IPS-20b (cell line): Measurements from ENCODE around the gene IFNAR1.

Source experiments
- H3K27ac ChIP-seq: one replicate; pipeline ENCODE4 v1.5.1; 2013; ENCODE audit warnings: low read length
- H3K27me3 ChIP-seq: 2 replicates; pipeline ENCODE4 v1.6.1; 2013; ENCODE audit warnings: mild to moderate bottlenecking, low read length, inconsistent platforms; ENCODE audit not compliant: insufficient read depth
- H3K36me3 ChIP-seq: 2 replicates; pipeline ENCODE4 v1.6.1; 2013; ENCODE audit warnings: low read depth, mild to moderate bottlenecking, inconsistent platforms, low read length, moderate library complexity; ENCODE audit not compliant: insufficient read depth
- H3K4me1 ChIP-seq: 2 replicates; pipeline ENCODE4 v1.6.1; 2013; ENCODE audit warnings: mild to moderate bottlenecking, control low read depth, inconsistent platforms, low read length, moderate library complexity; ENCODE audit not compliant: insufficient read depth
- H3K4me3 ChIP-seq: 2 replicates; pipeline ENCODE4 v1.5.1; 2013; ENCODE audit warnings: mild to moderate bottlenecking, low read length, inconsistent platforms
- H3K9ac ChIP-seq: 2 replicates; pipeline ENCODE4 v1.6.1; 2013; ENCODE audit warnings: low read depth, mild to moderate bottlenecking, inconsistent platforms, low read length, moderate library complexity
- H3K9me3 ChIP-seq: 2 replicates; pipeline ENCODE4 v1.6.1; 2013; ENCODE audit warnings: mild to moderate bottlenecking, low read depth, low read length, inconsistent platforms; ENCODE audit not compliant: insufficient read depth

Gene IFNAR1

DNA sequence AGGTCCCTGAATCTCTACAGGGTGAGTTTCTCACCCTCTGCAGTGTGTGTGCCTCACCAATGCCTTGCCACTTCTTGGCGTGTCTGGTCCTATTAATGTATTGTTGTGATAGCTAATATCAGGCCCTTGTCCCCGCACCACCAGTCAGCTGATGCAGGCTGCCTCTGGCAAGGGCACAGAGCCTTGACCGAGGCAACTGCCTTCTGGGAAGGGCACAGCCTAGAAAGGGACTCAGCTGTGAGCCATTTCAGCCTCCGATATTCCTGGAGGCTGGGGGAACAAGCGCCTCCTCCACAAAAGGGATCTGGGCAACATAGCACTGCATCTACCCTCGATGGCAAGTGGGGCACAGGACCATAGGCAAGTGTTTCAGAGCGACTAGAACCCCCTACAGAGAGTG is 31.6 kb upstream of the IFNAR1 start:
- Histone ChIP-seq H3K9me3 (no peaks in the 10 kb centered on the region), H3K4me3 (no peak overlapping the region), H3K27ac (no peak overlapping the region), H3K9ac (no peak overlapping the region), H3K36me3 (no peaks in the 10 kb centered on the region), H3K4me1 (no peaks in the 10 kb centered on the region), H3K27me3 (no peaks in the 10 kb centered on the region)

DNA sequence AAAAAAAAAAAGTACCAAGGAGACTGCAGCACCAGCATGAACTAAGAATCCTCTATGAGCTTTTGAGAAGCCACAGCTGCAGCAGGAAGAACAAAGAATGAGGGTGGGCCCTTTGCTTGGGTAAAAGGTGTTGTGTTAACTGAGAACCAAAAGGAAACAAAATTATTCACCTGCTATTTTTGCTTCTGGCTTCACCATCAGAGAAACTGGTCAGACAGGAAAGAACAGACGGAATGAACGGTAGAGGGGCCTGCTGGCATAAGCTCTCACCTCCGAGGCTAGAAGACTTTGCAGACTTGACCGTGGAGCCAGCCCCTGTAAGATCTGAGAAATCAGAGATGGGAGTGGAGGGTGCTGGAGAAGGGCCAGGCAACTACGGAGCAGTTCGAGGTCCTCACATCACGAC is 31.0 kb upstream of the IFNAR1 start:
- Histone ChIP-seq H3K4me3 (no peak overlapping the region), H3K9me3 (no peaks in the 10 kb centered on the region), H3K27ac (no peak overlapping the region), H3K4me1 (no peaks in the 10 kb centered on the region), H3K36me3 (no peaks in the 10 kb centered on the region), H3K9ac (no peak overlapping the region), H3K27me3 (no peaks in the 10 kb centered on the region)

- no peak overlapping the region for H3K4me3 ChIP-seq
- no peak overlapping the region for H3K9ac ChIP-seq
- H3K27ac ChIP-seq: no peak overlapping the region
- no peaks in the 10 kb centered on the region for H3K9me3 ChIP-seq
- no peaks in the 10 kb centered on the region for H3K36me3 ChIP-seq
- H3K27me3 ChIP-seq: no peaks in the 10 kb centered on the region
- no peaks in the 10 kb centered on the region for H3K4me1 ChIP-seq
Observed at GRCh38 chr21:33296156-33296555, 28.6 kb upstream of the IFNAR1 start.

GRCh38 chr21:33299181-33299752 is 25.5 kb upstream of the IFNAR1 start:
- no peak overlapping the region for H3K27ac ChIP-seq
- no peak overlapping the region for H3K9ac ChIP-seq
- H3K36me3 ChIP-seq: no peaks in the 10 kb centered on the region
- H3K9me3 ChIP-seq: no peaks in the 10 kb centered on the region
- H3K27me3 ChIP-seq: no peaks in the 10 kb centered on the region
- H3K4me1 ChIP-seq: no peaks in the 10 kb centered on the region
- H3K4me3 ChIP-seq: no peak overlapping the region

- H3K9ac ChIP-seq: no peak overlapping the region
Observed at GRCh38 chr21:33300701-33301631, 23.8 kb upstream of the IFNAR1 start.

DNA sequence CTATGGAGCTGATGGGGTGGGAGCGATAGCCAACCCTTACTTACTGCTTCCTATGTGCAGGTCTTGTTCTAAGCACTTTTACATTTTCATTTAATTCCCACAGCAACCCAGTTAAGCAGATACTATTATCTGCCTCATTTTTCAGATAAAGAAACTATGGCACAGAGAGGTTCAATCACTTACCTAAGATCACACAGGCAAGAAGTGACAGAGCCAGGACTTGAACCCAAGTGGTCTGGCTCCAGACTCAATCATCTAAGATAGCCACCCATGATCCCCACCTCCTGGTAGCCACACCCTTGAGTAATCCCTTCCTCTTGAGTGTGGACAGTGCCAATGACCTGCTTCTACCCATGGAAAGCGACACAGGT is 23.2 kb upstream of the IFNAR1 start:
- H3K27ac ChIP-seq: no peak overlapping the region
- H3K9me3 ChIP-seq: no peaks in the 10 kb centered on the region
- H3K36me3 ChIP-seq: no peaks in the 10 kb centered on the region
- no peaks in the 10 kb centered on the region for H3K4me1 ChIP-seq
- H3K9ac ChIP-seq: no peak overlapping the region
- H3K27me3 ChIP-seq: no peaks in the 10 kb centered on the region
- H3K4me3 ChIP-seq: no peak overlapping the region

More at GRCh38 chr21:33300701-33301631, 23.8 kb upstream of the IFNAR1 start:
- no peaks in the 10 kb centered on the region for H3K9me3 ChIP-seq
- no peaks in the 10 kb centered on the region for H3K36me3 ChIP-seq
- no peak overlapping the region for H3K27ac ChIP-seq
- H3K27me3 ChIP-seq: no peaks in the 10 kb centered on the region
- H3K4me3 ChIP-seq: no peak overlapping the region
- no peaks in the 10 kb centered on the region for H3K4me1 ChIP-seq

- H3K36me3 ChIP-seq: no peaks in the 10 kb centered on the region
- H3K27ac ChIP-seq: no peak overlapping the region
- H3K9me3 ChIP-seq: no peaks in the 10 kb centered on the region
- no peaks in the 10 kb centered on the region for H3K27me3 ChIP-seq
- no peak overlapping the region for H3K4me3 ChIP-seq
- H3K9ac ChIP-seq: no peak overlapping the region
- H3K4me1 ChIP-seq: no peaks in the 10 kb centered on the region
Observed at GRCh38 chr21:33302055-33302454, 22.7 kb upstream of the IFNAR1 start.

DNA sequence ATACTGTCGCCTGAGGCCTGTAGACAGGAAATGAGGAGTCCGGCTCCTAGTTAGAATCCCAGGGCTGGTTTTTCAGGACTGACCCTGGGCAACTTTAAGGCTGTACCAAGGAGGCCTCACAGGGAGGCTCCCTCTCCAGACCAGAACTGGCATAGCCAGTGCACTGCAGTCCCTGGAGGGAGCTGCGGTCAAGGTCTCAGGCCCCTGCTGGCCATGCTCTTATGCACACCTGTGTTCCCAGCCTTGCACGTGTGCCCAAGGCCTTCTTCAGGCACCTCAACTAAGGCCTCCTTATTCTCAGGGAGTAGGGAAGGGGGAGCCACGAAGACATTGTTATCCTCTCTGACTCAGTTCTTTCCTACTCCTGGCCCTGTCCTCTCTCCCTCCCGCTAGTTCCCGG is 22.0 kb upstream of the IFNAR1 start:
- H3K27me3 ChIP-seq: no peaks in the 10 kb centered on the region
- H3K36me3 ChIP-seq: no peaks in the 10 kb centered on the region
- no peak overlapping the region for H3K27ac ChIP-seq
- H3K9me3 ChIP-seq: no peaks in the 10 kb centered on the region
- no peak overlapping the region for H3K9ac ChIP-seq
- no peaks in the 10 kb centered on the region for H3K4me1 ChIP-seq
- H3K4me3 ChIP-seq: no peak overlapping the region

DNA sequence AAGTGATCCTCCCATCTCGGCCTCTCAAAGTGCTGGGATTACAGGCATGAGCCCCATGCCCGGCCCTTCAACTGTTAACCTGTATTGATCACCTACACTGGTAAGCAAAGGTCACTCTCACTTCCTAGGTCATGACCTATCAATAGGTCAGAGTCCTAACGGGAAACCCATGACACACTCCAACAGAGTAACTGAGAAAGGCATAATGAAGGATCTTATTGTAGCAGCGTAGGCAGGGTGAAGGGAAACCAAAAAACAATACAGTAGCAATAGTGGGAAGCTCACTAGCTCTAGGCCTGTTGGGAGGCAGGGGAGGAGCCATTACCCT is 19.5 kb upstream of the IFNAR1 start:
- no peaks in the 10 kb centered on the region for H3K9me3 ChIP-seq
- H3K27me3 ChIP-seq: no peaks in the 10 kb centered on the region
- no peaks in the 10 kb centered on the region for H3K4me1 ChIP-seq
- no peaks in the 10 kb centered on the region for H3K36me3 ChIP-seq
- no peak overlapping the region for H3K27ac ChIP-seq
- H3K4me3 ChIP-seq: no peak overlapping the region
- H3K9ac ChIP-seq: no peak overlapping the region

DNA sequence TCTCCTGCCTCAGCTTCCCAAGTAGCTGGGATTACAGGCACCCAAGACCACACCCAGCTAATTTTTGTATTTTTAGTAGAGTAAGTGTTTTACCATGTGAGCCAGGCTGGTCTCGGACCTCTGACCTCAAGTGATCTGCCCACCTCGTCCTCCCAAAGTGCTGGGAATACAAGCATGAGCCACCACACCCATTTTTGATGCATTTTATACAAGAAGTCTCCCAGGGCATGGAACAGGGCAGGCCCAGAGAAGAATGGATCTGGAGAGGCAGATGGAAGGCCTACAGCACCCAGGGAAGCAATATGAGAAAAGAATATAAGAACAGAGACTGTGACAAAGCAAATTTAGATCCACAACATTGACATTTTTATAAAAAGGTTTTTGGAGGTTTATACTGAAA is 18.8 kb upstream of the IFNAR1 start:
- Histone ChIP-seq H3K9me3 (no peaks in the 10 kb centered on the region), H3K36me3 (no peaks in the 10 kb centered on the region), H3K4me3 (no peak overlapping the region), H3K27ac (no peak overlapping the region), H3K27me3 (no peaks in the 10 kb centered on the region), H3K4me1 (no peaks in the 10 kb centered on the region), H3K9ac (no peak overlapping the region)

- Histone ChIP-seq H3K4me1 (no peaks in the 10 kb centered on the region), H3K9ac (no peak overlapping the region)
Observed at GRCh38 chr21:33308586-33309490, 15.9 kb upstream of the IFNAR1 start.

More at GRCh38 chr21:33308586-33309490, 15.9 kb upstream of the IFNAR1 start:
- Histone ChIP-seq H3K36me3 (no peaks in the 10 kb centered on the region), H3K27me3 (no peaks in the 10 kb centered on the region), H3K4me3 (no peak overlapping the region), H3K9me3 (no peaks in the 10 kb centered on the region), H3K27ac (no peak overlapping the region)
